Loucy (cell line): ENCODE data around the gene ATP11C.

Source experiments
- EZH2phosphoT487 ChIP-seq: fragments of 200-600 bp; IDR thresholded peaks from 2 replicates; pipeline ENCODE4 v1.6.1; 2018; ENCODE audit warnings: antibody characterized with exemption, mild to moderate bottlenecking, moderate library complexity, borderline replicate concordance
- TF ChIP-seq, protein P1 (sequence below): fragments of 200-600 bp; sonication (generic); conservative IDR thresholded peaks from 2 replicates; pipeline ENCODE4 v1.5.1; 2014; ENCODE audit warnings: mild to moderate bottlenecking, antibody characterized with exemption, low read length

DNA sequence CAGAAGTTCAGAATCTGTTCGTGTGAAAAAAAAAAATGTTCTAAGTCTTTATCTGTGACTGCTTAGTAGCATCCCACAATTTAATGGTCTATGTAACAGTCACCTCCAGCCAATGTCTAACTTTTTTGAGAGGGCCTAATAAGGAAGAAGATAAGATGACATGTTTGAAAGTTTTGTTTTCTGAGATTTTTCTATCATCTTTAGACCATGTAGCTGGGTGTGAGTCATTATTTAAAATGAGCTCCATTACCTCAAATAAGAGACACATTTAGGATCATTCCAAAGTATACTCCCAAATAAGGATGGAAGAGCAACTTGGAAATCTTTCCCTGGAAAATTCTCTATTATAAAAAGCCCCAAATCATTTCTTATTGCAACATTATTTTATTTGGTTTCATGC lies 196.7 kb downstream of the ATP11C start:
- TF ChIP-seq, protein P1, sequence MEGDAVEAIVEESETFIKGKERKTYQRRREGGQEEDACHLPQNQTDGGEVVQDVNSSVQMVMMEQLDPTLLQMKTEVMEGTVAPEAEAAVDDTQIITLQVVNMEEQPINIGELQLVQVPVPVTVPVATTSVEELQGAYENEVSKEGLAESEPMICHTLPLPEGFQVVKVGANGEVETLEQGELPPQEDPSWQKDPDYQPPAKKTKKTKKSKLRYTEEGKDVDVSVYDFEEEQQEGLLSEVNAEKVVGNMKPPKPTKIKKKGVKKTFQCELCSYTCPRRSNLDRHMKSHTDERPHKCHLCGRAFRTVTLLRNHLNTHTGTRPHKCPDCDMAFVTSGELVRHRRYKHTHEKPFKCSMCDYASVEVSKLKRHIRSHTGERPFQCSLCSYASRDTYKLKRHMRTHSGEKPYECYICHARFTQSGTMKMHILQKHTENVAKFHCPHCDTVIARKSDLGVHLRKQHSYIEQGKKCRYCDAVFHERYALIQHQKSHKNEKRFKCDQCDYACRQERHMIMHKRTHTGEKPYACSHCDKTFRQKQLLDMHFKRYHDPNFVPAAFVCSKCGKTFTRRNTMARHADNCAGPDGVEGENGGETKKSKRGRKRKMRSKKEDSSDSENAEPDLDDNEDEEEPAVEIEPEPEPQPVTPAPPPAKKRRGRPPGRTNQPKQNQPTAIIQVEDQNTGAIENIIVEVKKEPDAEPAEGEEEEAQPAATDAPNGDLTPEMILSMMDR: no peak
- TF ChIP-seq EZH2phosphoT487: no peak
